HG03520 (cell line): ENCODE measurements around the gene NANOS3.
"Not testable (repeated sequence)": the region's sequence is repeated elsewhere in the genome, so short reads cannot be mapped to it uniquely, and the experiment has no call there.

Source experiments
- ATAC-seq: cut with Tn5 transposase; IDR thresholded peaks from one replicate; pipeline ENCODE4 v1.9.1; 2021; ENCODE audit warnings: mild to moderate bottlenecking, moderate library complexity; ENCODE audit not compliant: unreplicated experiment

The NANOS3 gene

GRCh38 chr19:13914777-13915176 lies 37.8 kb downstream of the NANOS3 start:
- no peak for ATAC-seq

DNA sequence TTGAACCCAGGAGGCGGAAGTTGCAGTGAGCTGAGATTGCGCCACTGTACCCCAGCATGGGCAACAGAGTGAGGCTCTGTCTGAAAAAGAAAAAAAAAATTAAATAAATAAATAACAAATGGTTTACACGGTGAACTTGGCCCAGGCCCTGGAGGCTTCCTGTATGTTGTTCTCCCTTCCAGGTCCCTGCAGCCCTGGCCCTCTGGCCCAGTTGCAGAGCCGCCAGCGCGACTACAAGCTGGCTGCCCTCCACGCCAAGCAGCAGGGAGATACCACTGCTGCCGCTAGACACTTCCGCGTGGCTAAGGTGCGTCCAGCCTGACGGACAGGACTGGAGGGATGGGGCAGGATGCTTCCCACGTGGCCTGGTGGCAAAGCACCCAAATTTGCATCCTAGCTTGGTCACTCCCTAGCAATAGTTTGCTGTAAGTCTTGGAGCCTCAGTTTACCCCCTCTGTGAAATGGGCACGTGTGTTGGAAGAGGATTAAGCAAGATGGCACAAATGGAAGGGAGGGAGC lies 41.0 kb downstream of the NANOS3 start:
- ATAC-seq = no peak

- ATAC-seq = no peak
Measured at GRCh38 chr19:13918726-13919411, 41.9 kb downstream of the NANOS3 start.

DNA sequence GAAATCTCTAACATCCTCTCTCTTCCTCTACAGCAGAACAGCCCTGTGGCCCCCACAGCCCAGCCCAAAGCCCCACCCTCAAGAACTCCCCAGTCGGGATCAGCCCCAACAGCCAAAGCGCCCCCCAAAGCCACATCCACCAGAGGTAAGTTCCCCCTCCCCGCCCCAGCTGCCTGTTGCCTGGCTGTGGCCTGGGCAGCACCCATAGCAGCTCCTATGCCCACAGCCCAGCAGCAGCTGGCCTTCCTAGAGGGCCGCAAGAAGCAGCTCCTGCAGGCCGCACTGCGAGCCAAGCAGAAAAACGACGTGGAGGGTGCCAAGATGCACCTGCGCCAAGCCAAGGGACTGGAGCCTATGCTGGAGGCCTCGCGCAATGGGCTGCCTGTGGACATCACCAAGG lies 43.6 kb downstream of the NANOS3 start:
- no peak for ATAC-seq

DNA sequence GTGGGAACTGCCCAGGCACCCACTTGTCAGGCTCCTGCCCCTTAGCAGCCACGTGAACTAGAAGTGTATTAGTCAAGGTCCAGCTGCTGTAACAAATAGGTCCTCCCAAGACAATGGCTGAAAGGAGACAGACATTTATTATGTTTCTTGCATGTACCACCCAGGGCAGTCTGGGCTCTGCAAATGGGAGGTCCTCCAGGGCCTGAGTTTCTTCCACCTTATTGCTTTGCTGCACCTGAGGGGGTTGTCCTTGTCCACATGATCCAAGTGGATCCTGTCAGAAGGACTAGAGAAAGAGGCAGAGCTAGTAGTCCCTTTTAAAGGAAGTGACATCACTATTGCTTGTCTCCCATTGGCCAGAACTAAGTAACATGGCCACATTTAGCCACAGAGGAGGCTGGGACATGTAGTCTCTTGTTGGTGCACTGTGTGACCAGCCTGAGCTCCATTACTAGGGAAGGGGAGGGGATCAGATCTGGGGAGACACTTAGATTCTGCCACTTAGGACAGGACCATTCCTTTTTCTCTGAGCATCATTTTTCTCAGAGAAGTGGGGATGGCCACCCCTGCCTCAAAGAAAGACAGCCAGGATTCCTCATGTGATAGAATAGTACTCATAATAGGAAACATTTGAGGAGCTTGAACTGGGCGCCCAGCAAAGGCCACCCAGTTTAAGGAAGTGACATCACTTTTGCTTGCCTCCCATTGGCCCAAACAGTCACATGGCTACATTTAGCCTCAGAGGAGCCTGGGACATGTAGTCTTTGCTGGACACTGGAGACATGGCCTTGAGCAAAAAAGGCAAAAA lies 44.2 kb downstream of the NANOS3 start:
- no peak for ATAC-seq

DNA sequence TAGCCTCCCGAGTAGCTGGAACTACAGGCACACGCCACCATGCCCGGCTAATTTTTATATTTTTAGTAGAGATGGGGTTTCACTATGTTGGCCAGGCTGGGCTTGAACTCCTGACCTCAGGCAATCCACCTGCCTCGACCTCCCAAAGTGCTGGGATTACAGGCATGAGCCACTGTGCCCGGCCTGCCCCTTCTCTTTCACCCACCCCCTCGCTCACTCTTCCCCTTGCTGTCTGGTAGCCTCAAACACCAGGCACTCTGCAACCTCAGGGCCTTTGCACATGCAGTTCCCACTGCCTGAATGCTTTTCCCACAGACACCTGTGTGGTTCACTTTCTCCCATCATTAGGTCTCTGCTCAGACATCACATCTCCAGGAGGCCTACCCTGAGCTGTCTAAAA lies 45.2 kb downstream of the NANOS3 start:
- not testable (repeated sequence) for ATAC-seq

DNA sequence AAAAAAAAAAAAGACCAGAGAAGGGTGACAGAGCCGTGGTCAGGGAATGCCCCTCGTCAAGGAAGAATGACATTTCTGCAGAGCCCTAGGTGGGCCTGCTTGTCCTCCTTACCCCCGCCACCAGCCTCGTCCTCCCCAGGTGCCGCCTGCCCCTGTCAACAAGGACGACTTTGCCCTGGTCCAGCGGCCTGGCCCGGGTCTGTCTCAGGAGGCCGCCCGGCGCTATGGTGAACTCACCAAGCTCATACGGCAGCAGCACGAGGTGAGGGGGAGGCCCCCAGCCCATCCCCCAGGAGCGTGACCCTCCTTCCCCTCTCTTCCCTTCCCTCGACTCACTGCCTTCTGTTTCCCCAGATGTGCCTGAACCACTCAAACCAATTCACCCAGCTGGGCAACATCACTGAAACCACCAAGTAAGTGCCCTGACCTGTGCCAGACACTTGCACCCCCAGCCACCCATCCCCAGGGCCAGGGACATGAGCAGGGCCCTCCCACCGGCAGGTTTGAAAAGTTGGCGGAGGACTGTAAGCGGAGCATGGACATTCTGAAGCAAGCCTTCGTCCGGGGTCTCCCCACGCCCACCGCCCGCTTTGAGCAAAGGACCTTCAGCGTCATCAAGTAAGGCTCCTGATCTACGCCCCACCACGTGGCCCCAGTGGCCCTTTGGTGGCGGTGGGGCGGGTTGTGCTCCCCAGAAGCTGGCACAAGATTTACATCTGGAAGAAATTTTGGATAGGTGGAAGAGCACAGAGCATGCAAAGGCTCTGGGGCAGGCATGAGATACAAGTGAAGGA lies 46.5 kb downstream of the NANOS3 start:
- ATAC-seq = no peak

- ATAC-seq = no peak
Measured at GRCh38 chr19:13926010-13926409, 49.1 kb downstream of the NANOS3 start.

DNA sequence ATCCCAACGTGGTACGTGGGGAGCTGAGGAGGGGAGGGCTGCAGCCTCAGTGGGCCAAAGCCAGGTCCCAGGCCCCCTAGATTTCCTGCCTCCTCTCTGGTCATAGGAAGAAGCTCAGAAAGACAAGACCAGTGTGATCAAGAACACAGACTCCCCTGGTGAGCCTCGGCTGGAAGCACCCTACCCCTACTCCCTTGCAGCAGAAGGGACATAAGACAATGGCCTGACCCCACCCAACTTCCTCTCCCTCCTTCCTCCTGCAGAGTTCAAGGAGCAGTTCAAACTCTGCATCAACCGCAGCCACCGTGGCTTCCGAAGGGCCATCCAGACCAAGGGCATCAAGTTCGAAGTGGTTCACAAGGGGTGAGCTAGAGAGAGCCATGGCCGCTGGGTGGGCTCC lies 49.8 kb downstream of the NANOS3 start:
- no peak for ATAC-seq

- ATAC-seq = no peak
Measured at GRCh38 chr19:13929340-13929739, 52.4 kb downstream of the NANOS3 start.

DNA sequence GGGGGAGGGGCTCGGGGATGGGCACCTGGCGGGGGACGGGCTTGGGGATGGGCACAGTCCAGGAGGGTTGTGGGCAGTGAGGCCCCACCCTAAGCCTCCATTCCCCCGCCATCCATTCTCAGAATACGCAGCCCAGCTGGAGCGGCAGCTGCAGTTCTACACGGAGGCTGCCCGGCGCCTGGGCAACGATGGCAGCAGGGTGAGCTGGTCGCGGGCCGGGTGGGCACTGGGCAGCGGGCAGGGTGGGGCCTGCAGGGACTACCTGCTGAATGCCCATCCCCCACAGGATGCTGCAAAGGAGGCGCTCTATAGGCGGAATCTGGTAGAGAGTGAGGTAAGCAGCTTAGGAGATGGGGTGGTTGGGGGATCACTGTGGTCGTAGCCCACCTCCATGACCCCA lies 53.0 kb downstream of the NANOS3 start:
- no peak for ATAC-seq
